Liver (tissue), 9 donors: ENCODE results near the gene PYGO2. TPM values are rescaled to one million over a fixed set of nuclear protein-coding genes. Genes with fewer than 3 reads are reported as not detected.

Experiments used
- DNase-seq: peaks from one replicate; pipeline ENCODE4 v3.0.0-alpha.2; 2017; ENCODE audit warnings: low spot score
- H3K27ac ChIP-seq, 2 donors: one replicate each; pipeline ENCODE4 v1.7.0; 2013; ENCODE audit warnings: inconsistent platforms in 2 of 2, low read length in 2 of 2, control low read depth in 1 of 2, low read depth in 1 of 2, mild to moderate bottlenecking in 1 of 2
- H3K27me3 ChIP-seq, 4 donors: one replicate each; pipeline versions ENCODE4 v1.6.1 to v1.7.0; 2013; ENCODE audit warnings: low read length in 3 of 4, inconsistent platforms in 1 of 4, mild to moderate bottlenecking in 1 of 4, moderate library complexity in 1 of 4; ENCODE audit not compliant: control insufficient read depth in 4 of 4, insufficient read depth in 4 of 4
- H3K36me3 ChIP-seq, 4 donors: one replicate each; pipeline versions ENCODE4 v1.6.1 to v1.7.0; 2013; ENCODE audit warnings: low read length in 3 of 4, mild to moderate bottlenecking in 3 of 4, low read depth in 1 of 4, moderate library complexity in 1 of 4; ENCODE audit not compliant: control insufficient read depth in 4 of 4, insufficient read depth in 3 of 4
- H3K4me1 ChIP-seq, 4 donors: one replicate each; pipeline versions ENCODE4 v1.6.1 to v1.7.0; 2013; ENCODE audit warnings: low read length in 3 of 4, mild to moderate bottlenecking in 3 of 4, moderate library complexity in 1 of 4; ENCODE audit not compliant: control insufficient read depth in 4 of 4, insufficient read depth in 4 of 4
- H3K4me3 ChIP-seq, 3 donors: one replicate each; pipeline versions ENCODE4 v1.6.1 to v1.7.0; 2013; ENCODE audit warnings: low read length in 3 of 3, control low read depth in 1 of 3, low read depth in 1 of 3, mild to moderate bottlenecking in 1 of 3
- H3K9ac ChIP-seq, 2 donors: one replicate each; pipeline ENCODE4 v1.7.0; 2013; ENCODE audit warnings: low read length in 2 of 2, mild to moderate bottlenecking in 2 of 2, moderate library complexity in 2 of 2, control low read depth in 1 of 2, low read depth in 1 of 2
- H3K9me3 ChIP-seq, 4 donors: one replicate each; pipeline versions ENCODE4 v1.6.1 to v1.7.0; 2013; ENCODE audit warnings: low read length in 3 of 4; ENCODE audit not compliant: control insufficient read depth in 4 of 4
- EGR1 ChIP-seq, 2 donors: IDR thresholded peaks; 2 replicates each; pipeline ENCODE4 v1.6.1; 2016 to 2018; ENCODE audit warnings: antibody characterized with exemption in 2 of 2, low read depth in 2 of 2
- FOXA1 ChIP-seq: IDR thresholded peaks from 2 replicates; pipeline ENCODE4 v1.6.1; 2016; ENCODE audit warnings: antibody characterized with exemption
- FOXA2 ChIP-seq: IDR thresholded peaks from 2 replicates; pipeline ENCODE4 v1.6.1; 2016; ENCODE audit warnings: antibody characterized with exemption
- GABPA ChIP-seq, 2 donors: IDR thresholded peaks in 1 of 2; conservative IDR thresholded peaks in 1 of 2; 2 replicates each; pipeline ENCODE4 v1.6.1; 2016; ENCODE audit warnings: antibody characterized with exemption in 2 of 2, mild to moderate bottlenecking in 1 of 2, moderate library complexity in 1 of 2
- HNF4A ChIP-seq, 2 donors: conservative IDR thresholded peaks; 2 replicates each; pipeline ENCODE4 v1.6.1; 2016; ENCODE audit warnings: antibody characterized with exemption in 2 of 2, mild to moderate bottlenecking in 2 of 2
- HNF4G ChIP-seq: IDR thresholded peaks from 2 replicates; pipeline ENCODE4 v1.6.1; 2016; ENCODE audit warnings: antibody characterized with exemption
- JUND ChIP-seq, 2 donors: IDR thresholded peaks; 2 replicates each; pipeline ENCODE4 v1.6.1; 2016; ENCODE audit warnings: antibody characterized with exemption in 2 of 2
- NR2F2 ChIP-seq: IDR thresholded peaks from 2 replicates; pipeline ENCODE4 v1.6.1; 2016; ENCODE audit warnings: antibody characterized with exemption
- RAD21 ChIP-seq, 2 donors: IDR thresholded peaks; 2 replicates each; pipeline ENCODE4 v1.6.1; 2016; ENCODE audit warnings: antibody characterized with exemption in 2 of 2, mild to moderate bottlenecking in 2 of 2
- RXRA ChIP-seq, 2 donors: IDR thresholded peaks; 2 replicates each; pipeline ENCODE4 v1.6.1; 2017 to 2018; ENCODE audit warnings: antibody characterized with exemption in 2 of 2, mild to moderate bottlenecking in 1 of 2
- SP1 ChIP-seq: IDR thresholded peaks from 2 replicates; pipeline ENCODE4 v1.6.1; 2018; ENCODE audit warnings: antibody characterized with exemption, mild to moderate bottlenecking
- TAF1 ChIP-seq: conservative IDR thresholded peaks from 2 replicates; pipeline ENCODE4 v1.6.1; 2016; ENCODE audit warnings: antibody characterized with exemption, mild to moderate bottlenecking
- YY1 ChIP-seq: IDR thresholded peaks from 2 replicates; pipeline ENCODE4 v1.6.1; 2016; ENCODE audit warnings: antibody characterized with exemption, mild to moderate bottlenecking
- WGBS: extraction: QIAGEN DNeasy Blood & Tissue Kit; methylation state at CpG from one replicate; pipeline ENCODE4 v1.1.7; 2013; 5-methylcytosine and 5-hydroxymethylcytosine counted together
- polyA plus RNA-seq, 2 donors: library from polyadenylated mRNA; stranded (reverse) in 1 of 2; unstranded in 1 of 2; fragments of 200-250 nt in 1 of 2; fragments of >200 nt in 1 of 2; fragmentation: Nextera tagmentation in 1 of 2; extraction: Ambion mirVana in 1 of 2; gene quantifications; one replicate each; pipeline versions ENCODE4 v1.2.1 to v1.2.3, GENCODE V29; 2013 to 2015
- total RNA-seq, 2 donors: library from RNA; depleted of rRNA; stranded (reverse); fragments of >200 nt; gene quantifications; one replicate each; pipeline ENCODE4 v1.2.3, GENCODE V29; 2014
- TF ChIP-seq, protein P1 (sequence below): IDR thresholded peaks from 2 replicates; pipeline ENCODE4 v1.6.1; 2016; ENCODE audit warnings: antibody characterized with exemption
- TF ChIP-seq, protein P2 (sequence below): IDR thresholded peaks from 2 replicates; pipeline ENCODE4 v1.6.1; 2016; ENCODE audit warnings: antibody characterized with exemption, mild to moderate bottlenecking
- TF ChIP-seq, protein P3 (sequence below): IDR thresholded peaks from 2 replicates; pipeline ENCODE4 v1.6.1; 2016; ENCODE audit warnings: antibody characterized with exemption
- TF ChIP-seq, protein P4 (sequence below): fragments of 150-350 bp; IDR thresholded peaks from 2 replicates; pipeline ENCODE4 v1.5.1; 2017; ENCODE audit warnings: improper control_type of control experiment, low read depth, low read length; ENCODE audit not compliant: missing input control
- TF ChIP-seq, protein P5 (sequence below): IDR thresholded peaks from 2 replicates; pipeline ENCODE4 v1.6.1; 2016; ENCODE audit warnings: antibody characterized with exemption
- donor health status: healthy.
- donor health status: healthy.
- donor health status: healthy.
- donor health status: healthy.
- donor health status: healthy.

PYGO2 gene
- total and polyA plus RNA-seq, 4 donors, result 5.0 to 8.2 (median 7.0) TPM

DNA sequence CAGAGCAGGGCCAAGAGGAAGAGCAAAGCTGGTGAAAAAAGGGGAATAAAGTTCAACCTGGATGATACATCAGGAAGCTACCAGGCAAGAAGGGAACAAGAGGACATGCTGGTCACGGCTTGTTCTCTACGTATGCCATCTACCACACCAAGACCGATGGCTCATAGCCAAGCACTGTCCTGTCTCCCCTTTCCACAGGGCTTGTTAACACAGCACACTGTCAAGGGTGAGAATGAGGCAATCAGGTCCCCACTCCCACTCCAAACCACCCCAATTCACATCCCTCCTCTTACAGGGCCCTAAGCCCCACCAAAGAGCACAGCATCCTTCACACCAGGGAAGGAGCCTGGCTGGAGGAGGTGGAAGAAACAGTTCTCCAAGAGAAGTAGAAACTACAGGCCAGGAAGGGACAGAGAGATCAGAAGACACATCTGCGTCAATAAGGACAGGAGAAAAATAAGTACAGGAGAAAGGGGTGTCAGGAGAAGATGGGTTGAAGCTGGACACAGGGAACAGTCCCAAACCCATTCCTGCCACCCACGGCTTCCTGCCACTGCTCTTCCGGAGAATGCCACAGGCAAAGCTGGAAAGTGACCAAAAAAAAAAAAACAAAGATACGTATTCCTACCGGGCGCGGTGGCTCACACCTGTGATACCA lies 9.9 kb upstream of the PYGO2 start (continued):
- TF ChIP-seq, protein P1, sequence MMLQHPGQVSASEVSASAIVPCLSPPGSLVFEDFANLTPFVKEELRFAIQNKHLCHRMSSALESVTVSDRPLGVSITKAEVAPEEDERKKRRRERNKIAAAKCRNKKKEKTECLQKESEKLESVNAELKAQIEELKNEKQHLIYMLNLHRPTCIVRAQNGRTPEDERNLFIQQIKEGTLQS, result no peak

DNA sequence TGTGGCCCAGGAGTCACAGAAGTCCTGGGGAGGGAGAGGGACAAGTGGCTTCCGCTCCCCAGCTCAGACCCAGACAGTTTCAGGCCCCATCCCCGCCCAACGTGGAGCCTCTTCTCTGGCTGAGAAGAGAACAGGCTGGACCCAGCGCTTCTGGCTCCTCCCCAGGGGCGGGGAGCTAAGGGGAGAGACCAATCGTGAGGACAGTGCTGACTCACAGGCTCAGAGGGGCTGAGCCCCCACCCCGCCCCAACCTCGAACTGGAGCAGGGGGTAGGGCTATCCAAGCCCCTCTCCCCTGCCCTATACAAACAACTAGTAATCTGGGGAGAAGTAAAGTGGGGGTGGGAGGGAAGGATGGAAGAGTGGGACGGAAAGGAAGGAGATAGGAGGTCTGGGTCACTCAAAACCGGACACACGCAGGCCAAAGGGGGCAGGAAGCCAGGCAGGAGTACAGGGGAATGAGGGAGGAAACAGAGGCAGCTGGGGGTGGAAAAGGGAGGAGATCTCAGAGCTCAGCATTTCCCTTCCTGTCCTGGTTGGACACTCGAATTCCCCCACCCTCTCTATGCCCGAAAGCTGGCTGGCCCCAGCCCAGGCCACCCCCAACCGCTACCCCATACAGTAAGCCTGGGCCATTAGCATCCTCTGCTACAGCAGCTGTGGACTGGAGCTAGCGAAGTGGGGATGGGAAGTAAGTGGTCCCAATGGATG lies 9.2 kb upstream of the PYGO2 start, which contains the start of gene SHC1:
Gene SHC1 (minus strand): TSS at position 117 of the 710 bp plus-strand sequence. CDS start 221 bp downstream, outside the sequence.
- Histone ChIP-seq H3K9ac (peak within 1 kb of the TSS; percentile 30 to 55), H3K9me3 (no peaks in the 10 kb centered on the region), H3K27me3 (no peaks in the 10 kb centered on the region), H3K4me3 (peak within 1 kb of the TSS; percentile 29 to 50 (median 37)), H3K27ac (peak within 1 kb of the TSS; percentile 89 to 99), H3K36me3 (peaks cover 4 to 27% (median 21%) of the 10 kb centered on the region in 4 donors), H3K4me1 (peaks cover 13 to 41% (median 25%) of the 10 kb centered on the region in 4 donors)
- DNase-seq, result peak; percentile 90
- TF ChIP-seq, protein P2, sequence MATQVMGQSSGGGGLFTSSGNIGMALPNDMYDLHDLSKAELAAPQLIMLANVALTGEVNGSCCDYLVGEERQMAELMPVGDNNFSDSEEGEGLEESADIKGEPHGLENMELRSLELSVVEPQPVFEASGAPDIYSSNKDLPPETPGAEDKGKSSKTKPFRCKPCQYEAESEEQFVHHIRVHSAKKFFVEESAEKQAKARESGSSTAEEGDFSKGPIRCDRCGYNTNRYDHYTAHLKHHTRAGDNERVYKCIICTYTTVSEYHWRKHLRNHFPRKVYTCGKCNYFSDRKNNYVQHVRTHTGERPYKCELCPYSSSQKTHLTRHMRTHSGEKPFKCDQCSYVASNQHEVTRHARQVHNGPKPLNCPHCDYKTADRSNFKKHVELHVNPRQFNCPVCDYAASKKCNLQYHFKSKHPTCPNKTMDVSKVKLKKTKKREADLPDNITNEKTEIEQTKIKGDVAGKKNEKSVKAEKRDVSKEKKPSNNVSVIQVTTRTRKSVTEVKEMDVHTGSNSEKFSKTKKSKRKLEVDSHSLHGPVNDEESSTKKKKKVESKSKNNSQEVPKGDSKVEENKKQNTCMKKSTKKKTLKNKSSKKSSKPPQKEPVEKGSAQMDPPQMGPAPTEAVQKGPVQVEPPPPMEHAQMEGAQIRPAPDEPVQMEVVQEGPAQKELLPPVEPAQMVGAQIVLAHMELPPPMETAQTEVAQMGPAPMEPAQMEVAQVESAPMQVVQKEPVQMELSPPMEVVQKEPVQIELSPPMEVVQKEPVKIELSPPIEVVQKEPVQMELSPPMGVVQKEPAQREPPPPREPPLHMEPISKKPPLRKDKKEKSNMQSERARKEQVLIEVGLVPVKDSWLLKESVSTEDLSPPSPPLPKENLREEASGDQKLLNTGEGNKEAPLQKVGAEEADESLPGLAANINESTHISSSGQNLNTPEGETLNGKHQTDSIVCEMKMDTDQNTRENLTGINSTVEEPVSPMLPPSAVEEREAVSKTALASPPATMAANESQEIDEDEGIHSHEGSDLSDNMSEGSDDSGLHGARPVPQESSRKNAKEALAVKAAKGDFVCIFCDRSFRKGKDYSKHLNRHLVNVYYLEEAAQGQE, result peak; percentile 48
- TF ChIP-seq SP1, result peak; percentile 41
- no peak for TF ChIP-seq EGR1 (IDR thresholded peaks at IDR 0.05; ENCODE audit: low read depth in 2 of 2)
- peak in 1 of 2 donors; percentile 23 for TF ChIP-seq HNF4A (conservative IDR thresholded peaks at IDR 0.05)
- TF ChIP-seq YY1, result peak; percentile 48
- peak in 1 of 2 donors; percentile 17 for TF ChIP-seq RXRA (IDR thresholded peaks at IDR 0.05)
- TF ChIP-seq, protein P1, result no peak
- TF ChIP-seq HNF4G, result no peak
- TF ChIP-seq, protein P3, sequence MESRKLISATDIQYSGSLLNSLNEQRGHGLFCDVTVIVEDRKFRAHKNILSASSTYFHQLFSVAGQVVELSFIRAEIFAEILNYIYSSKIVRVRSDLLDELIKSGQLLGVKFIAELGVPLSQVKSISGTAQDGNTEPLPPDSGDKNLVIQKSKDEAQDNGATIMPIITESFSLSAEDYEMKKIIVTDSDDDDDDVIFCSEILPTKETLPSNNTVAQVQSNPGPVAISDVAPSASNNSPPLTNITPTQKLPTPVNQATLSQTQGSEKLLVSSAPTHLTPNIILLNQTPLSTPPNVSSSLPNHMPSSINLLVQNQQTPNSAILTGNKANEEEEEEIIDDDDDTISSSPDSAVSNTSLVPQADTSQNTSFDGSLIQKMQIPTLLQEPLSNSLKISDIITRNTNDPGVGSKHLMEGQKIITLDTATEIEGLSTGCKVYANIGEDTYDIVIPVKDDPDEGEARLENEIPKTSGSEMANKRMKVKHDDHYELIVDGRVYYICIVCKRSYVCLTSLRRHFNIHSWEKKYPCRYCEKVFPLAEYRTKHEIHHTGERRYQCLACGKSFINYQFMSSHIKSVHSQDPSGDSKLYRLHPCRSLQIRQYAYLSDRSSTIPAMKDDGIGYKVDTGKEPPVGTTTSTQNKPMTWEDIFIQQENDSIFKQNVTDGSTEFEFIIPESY, result no peak
- TF ChIP-seq NR2F2, result peak; percentile 94
- TF ChIP-seq FOXA2, result no peak
- peak in 1 of 2 donors; percentile 54 for TF ChIP-seq RAD21 (IDR thresholded peaks at IDR 0.05)
- TF ChIP-seq, protein P4, sequence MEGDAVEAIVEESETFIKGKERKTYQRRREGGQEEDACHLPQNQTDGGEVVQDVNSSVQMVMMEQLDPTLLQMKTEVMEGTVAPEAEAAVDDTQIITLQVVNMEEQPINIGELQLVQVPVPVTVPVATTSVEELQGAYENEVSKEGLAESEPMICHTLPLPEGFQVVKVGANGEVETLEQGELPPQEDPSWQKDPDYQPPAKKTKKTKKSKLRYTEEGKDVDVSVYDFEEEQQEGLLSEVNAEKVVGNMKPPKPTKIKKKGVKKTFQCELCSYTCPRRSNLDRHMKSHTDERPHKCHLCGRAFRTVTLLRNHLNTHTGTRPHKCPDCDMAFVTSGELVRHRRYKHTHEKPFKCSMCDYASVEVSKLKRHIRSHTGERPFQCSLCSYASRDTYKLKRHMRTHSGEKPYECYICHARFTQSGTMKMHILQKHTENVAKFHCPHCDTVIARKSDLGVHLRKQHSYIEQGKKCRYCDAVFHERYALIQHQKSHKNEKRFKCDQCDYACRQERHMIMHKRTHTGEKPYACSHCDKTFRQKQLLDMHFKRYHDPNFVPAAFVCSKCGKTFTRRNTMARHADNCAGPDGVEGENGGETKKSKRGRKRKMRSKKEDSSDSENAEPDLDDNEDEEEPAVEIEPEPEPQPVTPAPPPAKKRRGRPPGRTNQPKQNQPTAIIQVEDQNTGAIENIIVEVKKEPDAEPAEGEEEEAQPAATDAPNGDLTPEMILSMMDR, result no peak
- TF ChIP-seq FOXA1, result no peak
- peak in 1 of 2 donors; percentile 61 for TF ChIP-seq GABPA (IDR thresholded peaks at IDR 0.05 in 1 of 2, conservative IDR thresholded peaks at IDR 0.05 in 1 of 2)
- TF ChIP-seq, protein P5, sequence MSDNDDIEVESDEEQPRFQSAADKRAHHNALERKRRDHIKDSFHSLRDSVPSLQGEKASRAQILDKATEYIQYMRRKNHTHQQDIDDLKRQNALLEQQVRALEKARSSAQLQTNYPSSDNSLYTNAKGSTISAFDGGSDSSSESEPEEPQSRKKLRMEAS, result no peak
- TF ChIP-seq TAF1, result peak; percentile 22
- TF ChIP-seq JUND (IDR thresholded peaks at IDR 0.05), result peak in 1 of 2 donors; percentile 71
- 37% methylated on average over 15 of the region's 15 CpGs for WGBS
